ENCODE data around the gene KLK8.

DNA sequence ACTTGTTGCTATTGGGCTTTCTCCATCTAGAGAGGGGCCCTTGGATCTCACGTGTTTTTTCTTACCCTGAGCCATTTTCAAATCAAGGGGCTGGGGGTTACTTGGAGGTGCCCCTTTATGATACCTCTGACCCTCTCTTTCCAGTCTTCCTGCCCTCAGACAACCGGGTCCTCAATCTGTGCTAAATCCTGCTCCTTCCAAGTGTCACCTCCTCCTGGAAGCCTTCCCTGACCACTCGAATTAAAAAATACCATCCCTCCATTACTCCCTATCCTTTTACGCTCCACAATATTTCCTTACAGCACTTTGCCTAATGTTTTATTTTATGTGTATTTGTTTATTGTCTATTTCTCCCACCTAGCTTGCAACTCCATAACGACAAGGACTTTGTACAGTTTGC is 3.3 kb downstream of the KLK8 start:
- TF ChIP-seq, protein P1, sequence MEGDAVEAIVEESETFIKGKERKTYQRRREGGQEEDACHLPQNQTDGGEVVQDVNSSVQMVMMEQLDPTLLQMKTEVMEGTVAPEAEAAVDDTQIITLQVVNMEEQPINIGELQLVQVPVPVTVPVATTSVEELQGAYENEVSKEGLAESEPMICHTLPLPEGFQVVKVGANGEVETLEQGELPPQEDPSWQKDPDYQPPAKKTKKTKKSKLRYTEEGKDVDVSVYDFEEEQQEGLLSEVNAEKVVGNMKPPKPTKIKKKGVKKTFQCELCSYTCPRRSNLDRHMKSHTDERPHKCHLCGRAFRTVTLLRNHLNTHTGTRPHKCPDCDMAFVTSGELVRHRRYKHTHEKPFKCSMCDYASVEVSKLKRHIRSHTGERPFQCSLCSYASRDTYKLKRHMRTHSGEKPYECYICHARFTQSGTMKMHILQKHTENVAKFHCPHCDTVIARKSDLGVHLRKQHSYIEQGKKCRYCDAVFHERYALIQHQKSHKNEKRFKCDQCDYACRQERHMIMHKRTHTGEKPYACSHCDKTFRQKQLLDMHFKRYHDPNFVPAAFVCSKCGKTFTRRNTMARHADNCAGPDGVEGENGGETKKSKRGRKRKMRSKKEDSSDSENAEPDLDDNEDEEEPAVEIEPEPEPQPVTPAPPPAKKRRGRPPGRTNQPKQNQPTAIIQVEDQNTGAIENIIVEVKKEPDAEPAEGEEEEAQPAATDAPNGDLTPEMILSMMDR (conservative IDR thresholded peaks at IDR 0.05 in 1 of 2, IDR thresholded peaks at IDR 0.05 in 1 of 2; ENCODE audit: extremely low read depth in 1 of 2, insufficient read depth in 1 of 2, low read depth in 1 of 2, low read length in 2 of 2): no peak
- TF ChIP-seq EZH2 (IDR thresholded peaks at IDR 0.05; ENCODE audit: borderline replicate concordance, low read length): no peak
